ENCODE measurements around the gene DAB1.
A peak's percentile ranks its signal among the peaks of the same experiment; 100 is the strongest.

Gene DAB1

DNA sequence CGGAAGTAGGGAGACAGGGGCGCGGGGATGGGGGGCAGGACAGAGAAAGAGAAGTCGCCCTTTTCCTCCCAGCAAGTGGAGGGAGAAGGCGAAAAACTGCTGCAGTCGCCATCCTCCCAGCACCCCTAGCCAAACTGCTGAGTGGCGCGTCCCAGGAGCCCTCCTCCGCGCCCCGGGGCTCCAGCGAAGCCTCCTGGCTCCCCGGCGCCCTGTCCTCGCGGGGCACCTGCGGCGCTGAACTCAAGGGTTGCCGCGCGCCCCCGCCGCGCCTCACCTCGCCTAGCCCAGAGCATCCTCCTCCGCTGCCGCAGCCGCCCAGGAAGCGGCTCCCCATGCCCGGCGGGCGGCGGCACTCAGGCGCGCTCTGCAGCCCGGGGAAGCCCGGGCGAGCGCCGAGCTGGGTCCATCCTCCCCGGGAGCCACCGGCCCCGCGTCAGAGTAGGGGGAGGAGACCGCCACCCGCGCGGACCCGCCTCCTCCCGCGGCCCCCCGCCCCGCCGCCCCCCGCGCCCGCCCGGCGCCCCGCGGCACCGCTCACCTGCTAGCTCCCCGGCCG, at the start of gene DAB1:
TSS of gene DAB1 (minus strand) at position 405 of the 556 bp plus-strand sequence. CDS start 133,030 bp downstream, outside the sequence.
- Mint-ChIP-seq H3K4me1 (ENCODE audit: low read depth) (peaks cover 2% of the 10 kb centered on the region), H3K4me3 (no peak within 1 kb of the TSS), H3K36me3 (ENCODE audit: low read depth) (no peaks in the 10 kb centered on the region), H3K27me3 (ENCODE audit: low read depth) (peaks cover 50% of the 10 kb centered on the region), H3K9me3 (no peaks in the 10 kb centered on the region), H3K27ac (peak within 1 kb of the TSS; percentile 11)

DNA sequence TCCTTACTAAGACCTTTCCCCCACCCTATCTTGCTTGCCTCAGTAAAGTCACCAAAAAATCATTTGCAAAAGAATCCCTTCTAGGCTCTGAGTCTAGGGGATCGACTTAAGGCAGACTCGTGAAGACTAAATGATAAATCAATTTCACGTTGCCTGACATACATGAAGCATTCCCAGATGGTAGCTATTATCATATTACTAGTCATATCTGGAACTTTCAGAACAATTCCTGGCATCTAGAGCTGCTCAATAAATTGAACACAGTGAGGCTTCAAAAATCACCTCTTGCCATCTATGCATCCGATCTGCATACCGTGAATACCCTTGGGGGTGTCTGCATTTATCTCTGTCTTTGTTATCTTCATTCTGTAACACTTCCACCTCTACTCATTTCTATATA, 49.6 kb upstream of the DAB1 start:
- H3K4me1 Mint-ChIP-seq (ENCODE audit: low read depth), result no peaks in the 10 kb centered on the region
- H3K27me3 Mint-ChIP-seq (ENCODE audit: low read depth), result no peaks in the 10 kb centered on the region
- H3K4me3 Mint-ChIP-seq, result no peak overlapping the region
- H3K36me3 Mint-ChIP-seq (ENCODE audit: low read depth), result no peaks in the 10 kb centered on the region
- no peaks in the 10 kb centered on the region for H3K9me3 Mint-ChIP-seq
- H3K27ac Mint-ChIP-seq, result no peak overlapping the region

DNA sequence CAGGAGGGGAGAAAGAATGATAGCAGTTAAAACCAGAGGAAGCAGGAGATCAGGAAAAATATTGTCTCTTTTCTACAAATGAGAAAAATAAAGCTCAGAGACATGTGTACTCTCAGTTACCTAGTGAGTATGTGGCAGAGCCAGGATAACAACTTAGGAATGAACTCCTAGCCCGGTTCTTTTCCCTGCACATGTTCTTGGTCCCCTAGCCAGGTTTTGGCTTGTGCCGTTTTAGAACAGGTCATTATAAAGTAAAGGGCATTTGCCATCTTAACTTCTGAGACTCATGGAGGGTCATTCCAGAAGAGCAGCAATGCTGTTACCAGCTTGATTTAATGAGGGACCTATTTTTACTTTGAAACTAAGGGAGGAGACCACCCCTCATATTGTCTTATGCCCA, 48.1 kb upstream of the DAB1 start:
- Mint-ChIP-seq H3K36me3 (ENCODE audit: low read depth) (no peaks in the 10 kb centered on the region), H3K27me3 (ENCODE audit: low read depth) (no peaks in the 10 kb centered on the region), H3K9me3 (no peaks in the 10 kb centered on the region)

DNA sequence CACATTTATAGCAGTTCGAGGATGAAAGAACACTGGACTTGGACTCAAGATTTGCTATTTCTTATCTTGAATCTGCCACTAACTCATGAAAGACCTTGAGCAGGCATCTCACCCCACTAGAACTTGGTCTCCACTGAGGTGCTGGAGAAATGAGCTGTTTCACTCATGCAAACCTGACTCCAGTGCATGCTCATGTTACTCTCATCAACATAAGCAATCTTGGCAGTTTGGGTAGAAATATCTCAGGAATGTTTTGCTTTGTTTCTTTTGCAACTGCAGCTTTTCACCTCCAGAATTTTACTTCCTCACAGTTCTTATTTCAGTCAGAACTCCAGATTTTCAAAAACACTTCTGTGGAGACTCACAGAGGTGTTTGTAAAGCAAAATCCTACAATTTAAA, 46.2 kb upstream of the DAB1 start:
- H3K4me1 Mint-ChIP-seq (ENCODE audit: low read depth), result no peaks in the 10 kb centered on the region

More for the DNA sequence above, 48.1 kb upstream of the DAB1 start:
- H3K4me3 Mint-ChIP-seq, result no peak overlapping the region
- H3K4me1 Mint-ChIP-seq (ENCODE audit: low read depth), result no peaks in the 10 kb centered on the region
- H3K27ac Mint-ChIP-seq, result no peak overlapping the region

DNA sequence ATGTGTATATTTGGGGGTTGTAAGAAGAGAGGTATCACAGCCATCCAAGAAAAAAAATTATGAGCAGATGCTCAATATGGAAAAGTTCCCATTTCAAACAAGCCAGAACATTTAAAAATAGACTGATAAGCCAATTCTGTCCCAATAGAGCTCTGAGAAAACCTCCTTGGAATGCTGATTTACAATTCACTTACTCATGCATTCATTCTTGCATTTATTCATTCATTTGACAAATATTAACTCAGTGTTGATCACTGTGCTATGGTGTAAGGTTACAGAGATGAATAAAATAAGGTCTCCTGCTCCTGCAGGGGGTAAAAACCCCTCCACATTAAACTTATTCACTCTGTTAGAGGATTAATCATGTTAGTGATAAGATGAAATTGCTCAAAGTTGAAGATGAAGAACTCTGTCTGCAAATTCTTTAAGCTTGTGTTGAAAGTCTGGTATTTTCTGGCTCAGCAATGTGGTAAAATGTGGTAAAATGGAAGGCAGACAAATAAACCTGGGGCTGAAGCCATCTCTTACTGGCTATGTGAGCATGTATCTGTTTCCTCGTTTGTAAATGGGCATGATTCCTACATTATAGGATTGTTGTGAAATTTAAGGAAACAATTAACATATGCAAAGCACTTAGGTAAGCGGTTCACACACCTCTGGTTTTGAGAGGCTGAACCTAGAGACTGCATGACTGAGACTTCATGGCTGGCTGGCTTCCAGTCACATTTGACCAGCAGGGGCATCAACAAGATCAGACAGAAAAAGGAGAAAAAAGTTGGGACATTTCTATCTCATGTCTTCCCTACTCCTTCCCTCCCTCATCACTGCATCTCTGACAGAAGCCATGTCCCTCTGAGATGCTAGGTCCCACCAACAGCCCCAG, 45.0 kb upstream of the DAB1 start:
- no peaks in the 10 kb centered on the region for H3K27me3 Mint-ChIP-seq (ENCODE audit: low read depth)
- H3K27ac Mint-ChIP-seq, result no peak overlapping the region
- no peaks in the 10 kb centered on the region for H3K9me3 Mint-ChIP-seq
- H3K4me3 Mint-ChIP-seq, result no peak overlapping the region
- H3K36me3 Mint-ChIP-seq (ENCODE audit: low read depth), result no peaks in the 10 kb centered on the region
- H3K4me1 Mint-ChIP-seq (ENCODE audit: low read depth), result no peaks in the 10 kb centered on the region

More for the DNA sequence above, 46.2 kb upstream of the DAB1 start:
- Mint-ChIP-seq H3K4me3 (no peak overlapping the region), H3K27ac (no peak overlapping the region), H3K27me3 (ENCODE audit: low read depth) (no peaks in the 10 kb centered on the region), H3K36me3 (ENCODE audit: low read depth) (no peaks in the 10 kb centered on the region), H3K9me3 (no peaks in the 10 kb centered on the region)

DNA sequence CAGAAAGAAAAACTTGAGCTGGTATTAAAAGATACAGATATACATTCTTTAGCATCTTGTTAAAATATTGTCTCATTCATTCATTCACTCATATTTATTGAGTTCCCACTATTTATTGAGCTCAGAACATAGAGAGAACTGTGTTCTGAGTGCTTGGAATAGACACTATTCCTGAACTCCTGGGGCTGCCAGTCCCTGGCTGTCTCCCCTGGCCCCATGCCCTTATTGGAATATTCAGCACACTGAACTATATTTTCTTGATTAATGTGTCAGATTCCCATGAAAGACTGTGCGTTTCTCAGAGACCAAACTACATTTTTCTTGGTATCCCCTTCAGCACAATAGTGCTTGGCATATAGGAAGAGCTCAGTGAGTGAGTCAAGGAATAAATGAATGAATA, 44.0 kb upstream of the DAB1 start:
- Mint-ChIP-seq H3K27ac (no peak overlapping the region), H3K36me3 (ENCODE audit: low read depth) (no peaks in the 10 kb centered on the region)

DNA sequence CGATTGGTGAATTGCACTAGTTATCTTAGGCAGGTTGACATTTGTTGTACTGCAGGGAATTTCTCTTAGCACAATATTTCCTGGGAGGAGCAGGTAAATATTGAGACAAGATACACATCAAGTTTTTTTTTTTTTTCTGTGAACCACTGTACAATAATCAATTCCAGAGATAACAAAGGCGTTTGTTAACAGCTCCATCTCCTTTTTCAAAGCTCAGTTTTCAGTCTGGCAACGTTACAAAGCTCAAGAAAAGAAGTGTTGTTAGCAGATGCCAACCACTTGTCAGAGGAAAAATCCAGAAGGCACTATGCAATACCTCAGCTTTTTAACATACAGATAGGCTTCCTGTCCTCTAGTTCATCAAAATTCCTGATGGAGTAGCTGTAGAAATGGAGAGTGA, 40.9 kb upstream of the DAB1 start:
- no peaks in the 10 kb centered on the region for H3K27me3 Mint-ChIP-seq (ENCODE audit: low read depth)
- H3K4me1 Mint-ChIP-seq (ENCODE audit: low read depth), result no peaks in the 10 kb centered on the region
- H3K9me3 Mint-ChIP-seq, result no peaks in the 10 kb centered on the region
- no peaks in the 10 kb centered on the region for H3K36me3 Mint-ChIP-seq (ENCODE audit: low read depth)
- no peak overlapping the region for H3K4me3 Mint-ChIP-seq
- no peak overlapping the region for H3K27ac Mint-ChIP-seq

More for the DNA sequence above, 44.0 kb upstream of the DAB1 start:
- Mint-ChIP-seq H3K4me3 (no peak overlapping the region), H3K9me3 (no peaks in the 10 kb centered on the region), H3K27me3 (ENCODE audit: low read depth) (no peaks in the 10 kb centered on the region), H3K4me1 (ENCODE audit: low read depth) (no peaks in the 10 kb centered on the region)

DNA sequence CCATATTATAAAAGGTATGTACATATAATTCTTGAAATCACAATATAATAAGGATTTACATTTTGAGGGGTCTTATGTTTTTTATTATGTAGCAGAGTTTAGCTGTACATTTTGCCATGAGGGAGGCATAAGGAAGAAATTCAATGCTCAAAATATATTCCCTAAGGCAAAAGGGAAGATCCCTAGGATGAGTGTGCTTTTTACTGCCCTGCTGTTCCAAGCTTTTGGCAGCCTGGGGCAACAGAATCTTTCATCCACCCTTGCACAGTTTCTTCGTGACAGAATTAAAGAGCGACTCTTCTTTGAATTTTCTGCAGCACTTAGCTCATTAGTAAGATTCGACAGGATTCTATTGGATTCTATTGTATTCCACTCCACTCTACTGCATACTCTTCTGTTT, 39.5 kb upstream of the DAB1 start:
- H3K27ac Mint-ChIP-seq, result no peak overlapping the region
- H3K4me3 Mint-ChIP-seq, result no peak overlapping the region
- H3K9me3 Mint-ChIP-seq, result no peaks in the 10 kb centered on the region
- H3K36me3 Mint-ChIP-seq (ENCODE audit: low read depth), result no peaks in the 10 kb centered on the region
- H3K27me3 Mint-ChIP-seq (ENCODE audit: low read depth), result no peaks in the 10 kb centered on the region
- no peaks in the 10 kb centered on the region for H3K4me1 Mint-ChIP-seq (ENCODE audit: low read depth)

DNA sequence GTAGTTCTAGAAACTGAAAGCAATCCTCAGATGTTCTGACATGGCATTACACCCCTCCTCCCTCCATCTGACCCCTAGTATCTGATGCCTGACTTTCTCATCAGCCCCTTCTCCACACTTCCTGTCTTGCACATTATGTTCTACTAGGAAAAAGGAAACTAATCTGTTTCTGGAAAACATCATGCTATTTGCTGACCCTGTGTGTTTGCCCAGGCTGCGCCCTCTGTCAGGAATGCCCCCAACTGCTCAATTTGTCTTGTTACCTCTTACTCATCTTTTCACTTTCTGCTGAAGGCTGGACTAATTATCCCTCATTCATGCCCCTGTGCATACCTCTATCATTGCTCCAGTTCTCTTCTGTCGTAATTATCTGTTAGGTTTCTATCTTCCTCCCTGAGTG, 37.5 kb upstream of the DAB1 start:
- Mint-ChIP-seq H3K9me3 (no peaks in the 10 kb centered on the region), H3K27me3 (ENCODE audit: low read depth) (peaks cover 4% of the 10 kb centered on the region), H3K4me3 (no peak overlapping the region), H3K36me3 (ENCODE audit: low read depth) (no peaks in the 10 kb centered on the region), H3K4me1 (ENCODE audit: low read depth) (no peaks in the 10 kb centered on the region), H3K27ac (no peak overlapping the region)

DNA sequence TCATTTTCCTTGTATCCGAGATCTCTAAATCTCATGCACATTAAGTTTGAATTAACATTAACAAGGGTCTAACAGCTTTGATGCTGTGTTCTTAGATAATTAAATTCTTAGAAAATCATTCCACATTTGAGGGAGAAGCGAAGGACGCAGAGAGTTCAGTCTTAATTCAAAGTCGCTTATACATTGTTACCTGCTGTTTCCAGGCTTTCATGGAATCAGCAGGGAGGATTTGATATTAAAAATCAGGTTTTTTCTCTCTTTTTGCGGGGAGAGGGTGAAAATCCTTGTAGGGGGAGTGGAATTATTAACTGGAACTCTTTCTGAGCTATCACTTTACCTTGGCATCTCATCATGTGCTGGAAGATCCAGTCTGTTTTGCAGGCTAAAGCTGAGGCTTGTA, 27.7 kb upstream of the DAB1 start:
- no peak overlapping the region for H3K27ac Mint-ChIP-seq
- no peaks in the 10 kb centered on the region for H3K9me3 Mint-ChIP-seq
- no peaks in the 10 kb centered on the region for H3K4me1 Mint-ChIP-seq (ENCODE audit: low read depth)
- no peaks in the 10 kb centered on the region for H3K27me3 Mint-ChIP-seq (ENCODE audit: low read depth)
- H3K36me3 Mint-ChIP-seq (ENCODE audit: low read depth), result no peaks in the 10 kb centered on the region
- no peak overlapping the region for H3K4me3 Mint-ChIP-seq

DNA sequence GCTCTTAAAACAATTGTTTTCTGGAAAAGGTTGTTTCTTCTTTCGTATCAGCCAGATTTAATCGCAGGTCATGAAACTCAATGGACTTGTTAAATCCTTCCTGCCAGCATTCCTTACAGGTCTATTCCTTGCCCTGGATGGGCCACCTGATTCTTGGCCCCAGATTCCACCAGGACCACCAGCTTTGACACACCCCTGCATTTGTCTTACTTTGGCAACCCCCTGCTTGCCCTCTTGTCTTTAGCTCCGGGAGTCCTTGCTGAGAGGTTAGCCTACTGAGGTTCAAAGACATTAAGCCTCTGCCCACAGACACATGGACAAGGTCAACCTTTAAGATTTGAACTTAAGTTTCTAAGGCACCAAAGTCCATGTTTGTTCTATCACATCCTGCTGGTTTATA, 27.1 kb upstream of the DAB1 start:
- Mint-ChIP-seq H3K4me3 (no peak overlapping the region), H3K27ac (no peak overlapping the region), H3K36me3 (ENCODE audit: low read depth) (no peaks in the 10 kb centered on the region), H3K9me3 (no peaks in the 10 kb centered on the region), H3K4me1 (ENCODE audit: low read depth) (no peaks in the 10 kb centered on the region), H3K27me3 (ENCODE audit: low read depth) (no peaks in the 10 kb centered on the region)

DNA sequence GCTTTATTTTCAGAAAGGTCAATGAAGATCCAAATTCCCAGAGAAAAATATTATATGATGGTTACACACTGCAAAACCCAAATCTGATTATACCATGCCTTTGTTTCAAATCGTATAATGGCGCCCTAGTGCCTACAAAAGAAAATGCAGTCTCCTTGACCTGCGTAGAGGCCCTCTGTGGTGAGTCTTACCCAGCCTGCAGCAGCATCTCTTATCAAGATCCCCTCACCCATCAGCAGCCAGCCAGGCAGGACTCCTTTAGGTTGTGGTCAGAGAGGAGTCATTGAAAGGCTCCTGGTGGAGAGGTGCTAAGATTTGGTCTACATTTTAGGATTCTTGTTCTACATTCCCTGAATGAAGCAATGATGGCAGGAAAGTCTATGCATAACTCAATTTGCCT, 23.7 kb upstream of the DAB1 start:
- H3K4me3 Mint-ChIP-seq, result no peak overlapping the region

DNA sequence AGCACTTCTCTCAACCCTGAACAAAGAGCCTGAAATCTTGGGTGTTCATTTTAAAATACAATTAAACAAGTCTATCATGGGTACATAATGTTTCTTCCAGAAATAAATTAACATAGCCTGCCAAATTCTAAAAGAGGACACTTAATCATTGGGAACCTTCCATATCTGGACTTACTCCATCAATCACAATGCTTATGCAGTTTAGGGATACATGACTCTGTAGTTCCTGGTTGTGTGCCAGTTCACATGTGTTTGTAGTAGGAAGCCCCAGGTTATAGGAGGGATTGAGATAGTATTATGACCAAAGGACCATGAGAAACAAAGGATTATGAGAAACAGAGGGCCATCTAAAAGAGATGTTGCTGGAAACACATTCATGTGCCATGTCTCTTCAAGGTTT, 19.1 kb upstream of the DAB1 start:
- Mint-ChIP-seq H3K27ac (no peak overlapping the region), H3K27me3 (ENCODE audit: low read depth) (no peaks in the 10 kb centered on the region), H3K4me1 (ENCODE audit: low read depth) (no peaks in the 10 kb centered on the region), H3K36me3 (ENCODE audit: low read depth) (no peaks in the 10 kb centered on the region), H3K9me3 (no peaks in the 10 kb centered on the region), H3K4me3 (no peak overlapping the region)

More for the DNA sequence above, 23.7 kb upstream of the DAB1 start:
- Mint-ChIP-seq H3K27ac (no peak overlapping the region), H3K27me3 (ENCODE audit: low read depth) (no peaks in the 10 kb centered on the region), H3K9me3 (no peaks in the 10 kb centered on the region), H3K36me3 (ENCODE audit: low read depth) (no peaks in the 10 kb centered on the region), H3K4me1 (ENCODE audit: low read depth) (no peaks in the 10 kb centered on the region)

DNA sequence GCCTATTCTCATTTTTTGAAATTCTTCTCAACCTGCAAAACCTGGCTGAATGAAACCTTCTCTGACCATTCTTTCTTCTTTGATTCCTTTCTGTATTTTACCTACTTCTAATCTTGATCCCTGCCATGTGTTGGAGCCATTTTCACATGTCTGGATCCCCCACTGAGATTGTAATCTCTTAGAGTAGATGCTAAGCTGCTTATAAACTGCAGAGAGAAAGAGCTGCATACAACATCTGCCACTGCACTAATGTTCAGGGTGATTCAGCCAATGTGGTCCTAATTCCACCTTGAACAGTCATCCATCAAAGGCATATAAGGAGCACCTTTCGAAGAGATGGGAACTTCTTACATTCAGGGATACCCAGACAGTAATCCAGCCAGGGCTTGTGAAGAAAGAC, 16.2 kb upstream of the DAB1 start:
- H3K9me3 Mint-ChIP-seq, result no peaks in the 10 kb centered on the region
- no peaks in the 10 kb centered on the region for H3K36me3 Mint-ChIP-seq (ENCODE audit: low read depth)
- no peaks in the 10 kb centered on the region for H3K27me3 Mint-ChIP-seq (ENCODE audit: low read depth)
- H3K4me1 Mint-ChIP-seq (ENCODE audit: low read depth), result no peaks in the 10 kb centered on the region
- H3K27ac Mint-ChIP-seq, result no peak overlapping the region
- no peak overlapping the region for H3K4me3 Mint-ChIP-seq

DNA sequence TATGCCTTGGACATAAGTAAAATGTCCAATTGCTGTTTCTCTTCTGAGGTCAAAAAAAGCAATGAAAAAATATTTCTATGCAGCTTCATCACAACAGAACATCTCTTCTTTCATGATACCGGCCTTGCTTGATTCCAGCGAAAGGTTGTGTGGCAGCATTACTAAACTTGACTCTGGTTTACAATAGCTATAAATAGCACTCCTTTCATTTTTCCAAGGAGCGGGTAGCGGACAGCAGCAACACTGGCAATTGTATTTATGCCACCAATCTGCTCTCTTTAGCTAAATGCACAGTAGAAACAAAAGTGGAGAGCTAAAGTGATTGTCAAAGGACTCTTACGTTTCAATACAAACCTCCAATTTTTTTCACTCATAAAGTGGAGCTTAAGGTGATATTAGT, 7.5 kb upstream of the DAB1 start:
- Mint-ChIP-seq H3K27ac (no peak overlapping the region), H3K4me3 (no peak overlapping the region), H3K36me3 (ENCODE audit: low read depth) (no peaks in the 10 kb centered on the region), H3K4me1 (ENCODE audit: low read depth) (no peaks in the 10 kb centered on the region), H3K27me3 (ENCODE audit: low read depth) (peaks cover 2% of the 10 kb centered on the region), H3K9me3 (no peaks in the 10 kb centered on the region)

Measured in T-helper 1 cell treated with Interleukin-12 subunit alpha and Interleukin-12 subunit beta and Interleukin-4 antibody, amounts not matched to agents 30 μg/mL and 1 μg/mL, for 36 hours (primary cell).